ENCODE data around the gene KIF20B. TPM values are rescaled to one million over a fixed set of nuclear protein-coding genes. Genes with fewer than 3 reads are reported as not detected.

KIF20B gene
- total and polyA plus RNA-seq, 2 experiments from 2014 or later = 8.3 to 12.1 TPM

- Histone ChIP-seq H3K27me3 (no peaks in the 10 kb centered on the region), H3K4me1 (ENCODE audit: low read depth) (no peaks in the 10 kb centered on the region), H3K4me3 (no peak overlapping the region), H3K36me3 (no peaks in the 10 kb centered on the region), H3K27ac (no peak overlapping the region), H3K9me3 (ENCODE audit: low read depth) (no peaks in the 10 kb centered on the region)
- DNase-seq (ENCODE audit: low read depth in 1 of 2, low spot score in 1 of 2) = no peak
- no peak for TF ChIP-seq CTCF (IDR thresholded peaks at IDR 0.05; ENCODE audit: low read depth, low read length)
Measured at GRCh38 chr10:89776665-89777064, 75.3 kb downstream of the KIF20B start.

- Histone ChIP-seq H3K9me3 (ENCODE audit: low read depth) (no peaks in the 10 kb centered on the region), H3K4me1 (ENCODE audit: low read depth) (no peaks in the 10 kb centered on the region), H3K4me3 (no peak overlapping the region), H3K27ac (no peak overlapping the region), H3K27me3 (no peaks in the 10 kb centered on the region), H3K36me3 (no peaks in the 10 kb centered on the region)
- no peak for TF ChIP-seq CTCF (IDR thresholded peaks at IDR 0.05; ENCODE audit: low read depth, low read length)
- DNase-seq (ENCODE audit: low read depth in 1 of 2, low spot score in 1 of 2) = no peak
Measured at GRCh38 chr10:89782470-89782869, 81.1 kb downstream of the KIF20B start.

GRCh38 chr10:89783406-89783805, 82.0 kb downstream of the KIF20B start:
- Histone ChIP-seq H3K9me3 (ENCODE audit: low read depth) (no peaks in the 10 kb centered on the region), H3K4me3 (no peak overlapping the region), H3K27ac (no peak overlapping the region), H3K4me1 (ENCODE audit: low read depth) (no peaks in the 10 kb centered on the region), H3K27me3 (no peaks in the 10 kb centered on the region), H3K36me3 (no peaks in the 10 kb centered on the region)
- DNase-seq (ENCODE audit: low read depth in 1 of 2, low spot score in 1 of 2) = peak in 1 of 2 donors; percentile 58
- no peak for TF ChIP-seq CTCF (IDR thresholded peaks at IDR 0.05; ENCODE audit: low read depth, low read length)

- Histone ChIP-seq H3K4me1 (ENCODE audit: low read depth) (no peaks in the 10 kb centered on the region), H3K9me3 (ENCODE audit: low read depth) (no peaks in the 10 kb centered on the region), H3K27ac (no peak overlapping the region), H3K4me3 (no peak overlapping the region), H3K36me3 (no peaks in the 10 kb centered on the region), H3K27me3 (no peaks in the 10 kb centered on the region)
- TF ChIP-seq CTCF (IDR thresholded peaks at IDR 0.05; ENCODE audit: low read depth, low read length) = no peak
- DNase-seq (ENCODE audit: low read depth in 1 of 2, low spot score in 1 of 2) = no peak
Measured at GRCh38 chr10:89785095-89785494, 83.7 kb downstream of the KIF20B start.

GRCh38 chr10:89789188-89789877, 87.9 kb downstream of the KIF20B start:
- no peak for TF ChIP-seq CTCF (IDR thresholded peaks at IDR 0.05; ENCODE audit: low read depth, low read length)
- no peak for DNase-seq (ENCODE audit: low read depth in 1 of 2, low spot score in 1 of 2)
- no peaks in the 10 kb centered on the region for H3K9me3 ChIP-seq (ENCODE audit: low read depth)
- no peaks in the 10 kb centered on the region for H3K36me3 ChIP-seq
- H3K4me3 ChIP-seq = no peak overlapping the region
- H3K27ac ChIP-seq = no peak overlapping the region
- no peaks in the 10 kb centered on the region for H3K27me3 ChIP-seq
- H3K4me1 ChIP-seq (ENCODE audit: low read depth) = no peaks in the 10 kb centered on the region

Data from cardiac muscle cell (in vitro differentiated cells and primary cell).